OCI-LY1 (cell line): ENCODE results near the gene HGS.

Experiments used
- H2AFZ ChIP-seq: fragments of 200-600 bp; sonication (generic), shearing (Covaris generic); 2 replicates; pipeline ENCODE4 v1.6.0; 2014; ENCODE audit warnings: antibody characterized with exemption, mild to moderate bottlenecking, low read length
- H3F3A ChIP-seq: fragments of 200-600 bp; sonication (generic), shearing (Covaris generic); 2 replicates; pipeline ENCODE4 v1.6.0; 2014; ENCODE audit warnings: mild to moderate bottlenecking, antibody characterized with exemption, low read length, moderate library complexity; ENCODE audit not compliant: insufficient read depth
- H3K27ac ChIP-seq: fragments of 200-600 bp; sonication (generic); 2 replicates; pipeline ENCODE4 v1.5.1; 2014; ENCODE audit warnings: low read length, mixed run types, mild to moderate bottlenecking, low read depth; ENCODE audit not compliant: poor library complexity, severe bottlenecking
- H3K27me3 ChIP-seq: fragments of 200-600 bp; sonication (generic); 2 replicates; pipeline ENCODE4 v1.6.0; 2014; ENCODE audit warnings: antibody characterized with exemption, mild to moderate bottlenecking, low read length, moderate library complexity; ENCODE audit not compliant: insufficient read depth
- H3K36me3 ChIP-seq: fragments of 200-600 bp; sonication (generic); 2 replicates; pipeline ENCODE4 v1.6.1; 2014; ENCODE audit warnings: mild to moderate bottlenecking, antibody characterized with exemption, low read length, moderate library complexity, mixed read lengths; ENCODE audit not compliant: insufficient read depth
- H3K4me1 ChIP-seq: fragments of 200-600 bp; sonication (generic); 2 replicates; pipeline ENCODE4 v1.5.1; 2014; ENCODE audit warnings: mild to moderate bottlenecking, low read length, moderate library complexity; ENCODE audit not compliant: insufficient read depth, severe bottlenecking
- H3K4me2 ChIP-seq: fragments of 200-600 bp; sonication (generic), shearing (Covaris generic); 2 replicates; pipeline ENCODE4 v1.6.1; 2014; ENCODE audit warnings: low read length
- H3K4me3 ChIP-seq: fragments of 200-600 bp; sonication (generic); 2 replicates; pipeline ENCODE4 v1.5.1; 2014; ENCODE audit warnings: low read length, low read depth, mild to moderate bottlenecking, mixed read lengths; ENCODE audit not compliant: poor library complexity, severe bottlenecking
- H3K79me2 ChIP-seq: fragments of 200-600 bp; shearing (Covaris generic); 2 replicates; pipeline ENCODE4 v1.6.1; 2016; ENCODE audit warnings: mixed run types, low read length, mixed read lengths; ENCODE audit not compliant: insufficient read depth
- H3K9ac ChIP-seq: fragments of 200-600 bp; sonication (generic), shearing (Covaris generic); 2 replicates; pipeline ENCODE4 v1.6.1; 2014; ENCODE audit warnings: mild to moderate bottlenecking, low read length, mixed read lengths
- H3K9me2 ChIP-seq: fragments of 200-600 bp; sonication (generic), shearing (Covaris generic); 2 replicates; pipeline ENCODE4 v1.6.1; 2014; ENCODE audit warnings: low read depth, mild to moderate bottlenecking, low read length, mixed read lengths
- H3K9me3 ChIP-seq: fragments of 200-600 bp; shearing (Covaris generic); 2 replicates; pipeline ENCODE4 v1.6.1; 2014; ENCODE audit warnings: low read length, mixed read lengths
- H4K20me1 ChIP-seq: fragments of 200-600 bp; sonication (generic), shearing (Covaris generic); 2 replicates; pipeline ENCODE4 v1.6.0; 2016; ENCODE audit warnings: mild to moderate bottlenecking, low read length; ENCODE audit not compliant: insufficient read depth
- CTCF ChIP-seq: fragments of 200-600 bp; sonication (generic), shearing (Covaris generic); IDR thresholded peaks from 2 replicates; pipeline ENCODE4 v1.5.1; 2017; ENCODE audit warnings: mild to moderate bottlenecking, antibody characterized with exemption, low read length, moderate library complexity, mixed read lengths
- EZH2 ChIP-seq: fragments of 200-600 bp; sonication (generic), shearing (Covaris generic); IDR thresholded peaks from 2 replicates; pipeline ENCODE4 v1.8.0; 2017; ENCODE audit warnings: borderline replicate concordance, mixed run types, mild to moderate bottlenecking, antibody characterized with exemption, low read length, moderate library complexity, mixed read lengths

The HGS gene

DNA sequence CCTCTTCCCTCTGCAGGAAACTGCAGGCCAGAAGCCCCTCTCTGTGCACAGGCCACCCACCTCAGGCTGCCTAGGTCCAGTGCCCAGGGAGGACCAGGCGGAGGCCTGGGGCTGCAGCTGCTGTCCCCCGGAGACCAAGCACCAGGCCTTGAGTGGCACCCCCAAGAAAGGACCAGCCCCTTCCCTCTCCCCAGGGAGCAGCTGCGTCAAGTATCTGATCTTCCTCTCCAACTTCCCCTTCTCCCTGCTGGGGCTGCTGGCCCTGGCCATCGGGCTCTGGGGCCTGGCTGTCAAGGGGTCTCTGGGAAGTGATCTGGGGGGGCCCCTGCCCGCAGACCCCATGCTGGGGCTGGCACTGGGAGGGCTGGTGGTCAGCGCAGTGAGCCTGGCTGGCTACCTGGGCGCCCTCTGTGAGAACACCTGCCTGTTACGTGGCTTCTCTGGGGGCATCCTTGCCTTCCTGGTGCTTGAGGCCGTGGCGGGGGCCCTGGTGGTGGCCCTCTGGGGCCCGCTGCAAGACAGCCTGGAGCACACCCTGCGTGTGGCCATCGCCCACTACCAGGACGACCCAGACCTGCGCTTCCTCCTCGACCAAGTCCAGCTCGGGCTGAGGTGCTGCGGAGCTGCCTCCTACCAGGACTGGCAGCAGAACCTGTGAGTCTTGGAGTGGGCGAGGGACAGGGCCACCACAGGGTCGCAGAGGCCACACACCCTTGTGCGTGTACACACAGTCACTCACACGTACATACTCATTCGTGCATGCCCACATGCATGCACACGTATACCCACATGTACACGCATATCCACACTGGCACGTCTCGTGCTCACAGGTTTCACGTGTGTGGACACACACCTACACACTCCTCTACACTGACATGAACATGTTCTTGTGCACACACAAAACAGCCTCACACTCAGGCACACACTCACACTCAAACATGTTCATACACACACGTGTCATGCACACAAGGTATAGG lies 38.5 kb upstream of the HGS start:
- Histone ChIP-seq H3K9me2 (no peaks in the 10 kb centered on the region), H3F3A (no peaks in the 10 kb centered on the region), H3K79me2 (no peaks in the 10 kb centered on the region), H3K4me3 (no peak overlapping the region), H3K36me3 (no peaks in the 10 kb centered on the region; the same call in 1 of the 2 replicates), H3K4me1 (no peaks in the 10 kb centered on the region), H3K4me2 (no peak overlapping the region), H2AFZ (no peak overlapping the region), H3K27ac (no peak overlapping the region), H3K9ac (no peak overlapping the region), H3K27me3 (peaks cover 10% of the 10 kb centered on the region; the same call in 1 of the 2 replicates), H4K20me1 (no peaks in the 10 kb centered on the region), H3K9me3 (no peaks in the 10 kb centered on the region)
- no peak for TF ChIP-seq EZH2
- TF ChIP-seq CTCF = no peak

GRCh38 chr17:81646869-81647600 lies 36.8 kb upstream of the HGS start:
- peaks cover 20% of the 10 kb centered on the region for H3K27me3 ChIP-seq
- no peaks in the 10 kb centered on the region for H3K79me2 ChIP-seq
- no peaks in the 10 kb centered on the region for H3F3A ChIP-seq
- H3K27ac ChIP-seq = no peak overlapping the region
- no peak for TF ChIP-seq EZH2
- TF ChIP-seq CTCF = no peak
- H4K20me1 ChIP-seq = no peaks in the 10 kb centered on the region
- H3K9me3 ChIP-seq = no peaks in the 10 kb centered on the region
- H3K9ac ChIP-seq = no peak overlapping the region
- no peaks in the 10 kb centered on the region for H3K4me1 ChIP-seq
- H3K4me2 ChIP-seq = no peak overlapping the region
- H3K36me3 ChIP-seq = no peaks in the 10 kb centered on the region; the same call in 1 of the 2 replicates
- H3K4me3 ChIP-seq = no peak overlapping the region
- no peak overlapping the region for H2AFZ ChIP-seq
- no peaks in the 10 kb centered on the region for H3K9me2 ChIP-seq

GRCh38 chr17:81647640-81648012 lies 36.2 kb upstream of the HGS start:
- no peak overlapping the region for H3K4me3 ChIP-seq

More at GRCh38 chr17:81647640-81648012, 36.2 kb upstream of the HGS start:
- no peak for TF ChIP-seq CTCF
- no peak for TF ChIP-seq EZH2
- Histone ChIP-seq H3K4me1 (peaks cover under 1% of the 10 kb centered on the region), H3K9ac (no peak overlapping the region), H3K4me2 (no peak overlapping the region), H3K27me3 (peaks cover 20% of the 10 kb centered on the region), H3K27ac (no peak overlapping the region), H3K9me2 (no peaks in the 10 kb centered on the region), H3K36me3 (no peaks in the 10 kb centered on the region; the same call in 1 of the 2 replicates), H2AFZ (no peak overlapping the region), H3F3A (no peaks in the 10 kb centered on the region), H3K79me2 (no peaks in the 10 kb centered on the region), H3K9me3 (no peaks in the 10 kb centered on the region), H4K20me1 (no peaks in the 10 kb centered on the region)
